GM10266 (cell line): Measurements from ENCODE around the gene SH3D19.

Experiments
- DNase-seq: peaks from one replicate; pipeline ENCODE4 v3.0.0; 2012; ENCODE audit errors: extremely low spot score
- TF ChIP-seq, protein P1 (sequence below): IDR thresholded peaks from 2 replicates; pipeline ENCODE4 v1.5.1; 2012; ENCODE audit warnings: mild to moderate bottlenecking, low read depth; ENCODE audit not compliant: control insufficient read depth, insufficient read depth; ENCODE audit errors: missing control alignments

Gene SH3D19

DNA sequence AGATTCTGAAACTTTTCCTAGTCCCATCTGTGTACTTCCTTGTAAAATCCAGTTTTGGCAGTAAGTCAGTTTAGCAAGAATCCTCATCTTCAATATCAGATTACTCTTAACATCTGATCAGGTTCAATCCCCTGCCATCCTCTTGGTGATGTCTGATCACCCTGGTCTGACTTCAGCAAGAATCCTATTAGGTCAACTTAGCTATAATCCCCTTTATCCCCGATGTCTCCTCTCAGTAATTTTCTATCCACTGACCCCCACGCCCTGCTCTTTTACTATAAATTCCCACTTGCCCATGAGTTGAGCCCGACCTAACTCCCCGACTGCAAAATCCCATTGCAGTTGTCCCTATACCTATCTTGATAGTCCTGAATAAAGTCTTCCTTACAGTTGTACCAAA is 106.3 kb downstream of the SH3D19 start:
- DNase-seq, result no peak
- TF ChIP-seq, protein P1, sequence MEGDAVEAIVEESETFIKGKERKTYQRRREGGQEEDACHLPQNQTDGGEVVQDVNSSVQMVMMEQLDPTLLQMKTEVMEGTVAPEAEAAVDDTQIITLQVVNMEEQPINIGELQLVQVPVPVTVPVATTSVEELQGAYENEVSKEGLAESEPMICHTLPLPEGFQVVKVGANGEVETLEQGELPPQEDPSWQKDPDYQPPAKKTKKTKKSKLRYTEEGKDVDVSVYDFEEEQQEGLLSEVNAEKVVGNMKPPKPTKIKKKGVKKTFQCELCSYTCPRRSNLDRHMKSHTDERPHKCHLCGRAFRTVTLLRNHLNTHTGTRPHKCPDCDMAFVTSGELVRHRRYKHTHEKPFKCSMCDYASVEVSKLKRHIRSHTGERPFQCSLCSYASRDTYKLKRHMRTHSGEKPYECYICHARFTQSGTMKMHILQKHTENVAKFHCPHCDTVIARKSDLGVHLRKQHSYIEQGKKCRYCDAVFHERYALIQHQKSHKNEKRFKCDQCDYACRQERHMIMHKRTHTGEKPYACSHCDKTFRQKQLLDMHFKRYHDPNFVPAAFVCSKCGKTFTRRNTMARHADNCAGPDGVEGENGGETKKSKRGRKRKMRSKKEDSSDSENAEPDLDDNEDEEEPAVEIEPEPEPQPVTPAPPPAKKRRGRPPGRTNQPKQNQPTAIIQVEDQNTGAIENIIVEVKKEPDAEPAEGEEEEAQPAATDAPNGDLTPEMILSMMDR, result no peak

DNA sequence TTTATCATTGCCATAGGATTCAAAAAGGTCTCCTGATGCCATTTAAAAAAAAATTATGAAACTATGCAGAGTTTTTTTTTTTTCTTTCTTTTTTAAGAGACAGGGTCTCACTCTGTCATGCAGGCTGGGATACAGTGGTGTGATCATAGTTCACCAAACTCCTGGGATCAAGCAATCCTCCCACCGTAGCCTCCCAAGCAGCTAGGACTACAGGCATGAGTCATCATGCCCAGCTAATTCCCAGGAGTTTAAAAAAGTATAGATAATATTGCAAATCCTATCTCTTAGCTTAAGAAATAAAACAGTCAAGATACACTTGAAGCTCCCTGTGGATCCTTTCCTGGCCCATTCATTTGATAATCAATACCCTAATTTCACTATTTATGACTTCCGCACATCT is 107.1 kb downstream of the SH3D19 start:
- no peak for DNase-seq
- TF ChIP-seq, protein P1, result no peak

DNA sequence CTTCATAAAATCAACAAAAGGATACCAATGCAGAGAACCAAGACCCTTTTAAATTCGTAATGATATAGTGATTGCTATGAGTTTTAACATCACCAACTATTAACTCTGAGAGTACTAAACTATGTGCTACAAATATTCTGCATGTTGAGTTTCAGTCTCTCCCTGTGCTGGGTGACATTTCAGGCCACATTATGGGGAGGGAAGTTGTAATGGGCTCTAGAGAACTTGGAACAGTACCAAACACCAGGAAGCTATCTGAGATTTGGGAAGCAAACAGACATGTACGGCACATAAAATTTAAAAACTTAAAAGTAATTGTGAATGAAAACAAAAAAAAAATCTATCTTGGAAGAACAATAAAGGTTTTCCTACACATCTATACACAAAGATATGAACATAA is 108.1 kb downstream of the SH3D19 start:
- no peak for DNase-seq
- TF ChIP-seq, protein P1, result no peak

DNA sequence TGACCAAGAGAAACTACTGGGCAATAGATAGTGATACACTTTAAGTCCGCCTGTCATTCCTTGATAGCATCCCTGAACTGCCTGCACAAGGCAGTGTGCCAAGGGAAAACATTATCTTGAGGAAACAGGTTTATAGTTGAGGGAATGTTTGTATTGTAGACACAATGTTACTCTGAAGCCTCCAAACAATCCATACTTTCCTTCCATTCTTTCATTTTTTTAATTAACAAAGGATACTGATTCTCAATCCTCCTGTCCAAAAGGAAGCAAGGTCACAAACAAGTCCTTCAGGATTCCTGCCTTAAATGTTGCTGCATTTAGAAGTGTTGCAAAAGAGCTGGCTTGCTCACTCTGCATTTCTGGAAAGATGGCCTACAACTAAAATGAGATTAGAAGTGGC is 110.1 kb downstream of the SH3D19 start:
- no peak for DNase-seq
- TF ChIP-seq, protein P1, result no peak

DNA sequence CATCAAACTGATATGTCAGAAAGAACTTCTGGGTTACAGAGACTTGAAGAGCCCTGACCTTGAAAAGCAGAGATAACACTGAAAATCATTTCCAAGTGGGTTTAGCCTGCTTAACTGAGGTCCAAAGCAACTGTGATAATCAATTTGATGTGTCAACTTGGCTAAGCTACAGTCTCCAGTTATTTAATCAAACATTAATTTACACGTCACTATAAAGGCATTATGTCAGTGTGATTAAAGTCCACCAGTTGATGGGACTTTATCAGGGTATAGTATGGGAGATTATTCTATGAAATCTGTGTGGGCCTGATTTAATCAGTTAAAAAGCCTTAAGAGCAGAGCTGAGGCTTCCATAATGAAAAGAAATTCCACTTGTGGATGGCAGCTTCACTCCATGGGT is 117.5 kb downstream of the SH3D19 start:
- TF ChIP-seq, protein P1, result no peak
- no peak for DNase-seq

DNA sequence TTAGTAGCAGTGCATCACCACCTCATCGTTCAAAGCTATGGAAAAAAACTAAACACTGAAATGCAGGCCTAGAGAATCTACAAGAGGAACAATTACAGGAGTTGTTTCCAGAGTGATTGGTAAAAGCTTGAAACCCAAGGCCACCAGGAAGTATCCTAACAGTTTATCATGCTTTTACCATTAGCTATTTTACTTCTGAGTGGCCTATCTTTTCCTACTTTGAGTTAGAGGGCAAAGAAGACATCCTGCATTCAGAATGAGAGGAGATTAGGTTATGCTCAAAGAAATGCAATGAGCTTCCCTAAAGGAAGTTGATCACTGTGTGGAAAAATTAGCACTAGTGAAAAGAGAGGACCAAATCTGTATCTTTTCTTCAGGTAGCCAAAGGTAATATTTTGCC is 118.2 kb downstream of the SH3D19 start:
- TF ChIP-seq, protein P1, result no peak

DNA sequence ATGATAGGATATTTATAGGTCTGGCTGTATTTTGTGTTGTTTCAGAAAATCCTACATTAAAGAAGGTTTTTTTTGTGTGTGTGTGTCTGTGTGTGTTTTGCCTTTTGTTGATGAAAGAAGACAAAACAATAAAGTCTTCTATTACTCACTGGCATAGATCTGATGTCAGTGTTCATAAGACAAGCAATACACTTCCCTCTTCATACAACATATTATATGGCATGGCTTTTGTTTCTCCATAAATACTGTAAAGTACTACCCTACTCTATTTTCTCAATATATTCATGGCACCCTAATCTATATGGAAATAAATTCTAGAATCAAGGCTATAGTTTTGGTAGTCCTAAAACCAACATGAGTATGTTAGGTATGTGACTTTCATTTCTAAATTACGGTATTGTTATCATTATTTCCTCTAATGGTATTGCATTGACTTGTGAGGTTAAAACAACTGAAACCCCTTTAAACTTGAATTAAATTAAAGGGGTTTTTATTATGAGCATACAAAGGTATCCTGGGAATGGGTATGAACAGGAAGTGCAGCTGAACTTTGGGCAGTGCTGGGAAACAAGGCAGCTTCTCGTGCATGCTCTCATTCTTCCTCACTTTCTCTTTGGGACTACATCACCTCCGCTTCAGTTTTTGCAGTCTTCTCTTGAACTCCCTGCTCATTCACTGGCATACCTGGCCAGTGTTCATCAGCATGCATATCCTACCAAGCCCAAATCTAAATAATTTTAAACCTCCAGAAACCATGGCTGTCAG is 119.0 kb downstream of the SH3D19 start:
- no peak for DNase-seq
- TF ChIP-seq, protein P1, result no peak

More for the DNA sequence above, 118.2 kb downstream of the SH3D19 start:
- no peak for DNase-seq
